GM18861 (cell line): ENCODE measurements around the gene ATP6AP1.

Experiments used
- ATAC-seq: cut with Tn5 transposase; IDR thresholded peaks from one replicate; pipeline ENCODE4 v1.9.1; 2021; ENCODE audit not compliant: unreplicated experiment

ATP6AP1 gene

DNA sequence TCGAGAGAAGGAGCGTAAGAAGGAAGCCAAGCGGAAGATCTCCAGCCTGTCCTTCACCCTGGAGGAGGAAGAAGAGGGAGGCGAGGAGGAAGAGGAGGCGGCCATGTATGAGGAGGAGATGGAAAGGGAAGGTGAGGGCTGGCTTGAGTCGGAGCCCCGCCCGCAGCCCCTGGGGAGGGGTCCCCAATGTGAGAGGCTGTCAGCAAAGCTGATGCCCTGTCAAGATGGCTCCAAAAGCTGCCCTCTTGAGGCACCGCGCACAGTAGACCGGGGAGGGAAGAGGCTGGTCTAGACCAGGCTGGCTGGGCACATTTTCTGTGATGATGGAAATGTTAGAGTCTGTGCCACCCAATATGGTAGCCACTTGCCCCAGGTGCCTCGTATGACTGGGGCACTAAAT, 18.0 kb downstream of the ATP6AP1 start:
- ATAC-seq, result no peak

DNA sequence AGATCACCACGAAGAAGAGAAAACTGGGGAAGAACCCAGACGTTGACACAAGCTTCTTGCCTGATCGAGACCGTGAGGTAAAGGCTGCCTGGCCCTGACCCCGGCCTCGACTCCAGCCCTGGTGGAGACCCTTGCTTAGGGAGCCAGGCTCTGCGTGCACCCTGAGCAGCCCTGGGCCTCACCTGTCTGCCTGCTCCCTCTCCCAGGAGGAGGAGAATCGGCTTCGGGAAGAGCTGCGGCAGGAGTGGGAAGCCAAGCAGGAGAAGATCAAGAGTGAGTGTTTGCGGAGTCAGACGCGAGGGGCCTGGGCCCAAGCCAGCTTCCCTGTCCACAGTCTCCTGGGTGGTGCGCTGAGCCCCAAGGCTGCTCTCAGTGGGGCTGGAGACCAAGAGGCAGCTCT, 20.0 kb downstream of the ATP6AP1 start:
- no peak for ATAC-seq

GRCh38 chrX:154449618-154450017, 21.1 kb downstream of the ATP6AP1 start:
- no peak for ATAC-seq

GRCh38 chrX:154450312-154450711, 21.8 kb downstream of the ATP6AP1 start:
- no peak for ATAC-seq

- ATAC-seq, result no peak
Observed at GRCh38 chrX:154452823-154453222, 24.3 kb downstream of the ATP6AP1 start.

- ATAC-seq, result peak; percentile 33
Observed at GRCh38 chrX:154457491-154458115, 29.1 kb downstream of the ATP6AP1 start.

GRCh38 chrX:154458116-154458953, 29.9 kb downstream of the ATP6AP1 start, which contains the start of gene PLXNA3:
Gene PLXNA3, plus strand, starts transcription at chrX:154458281. Its CDS starts 1,903 bp downstream, at chrX:154460184.
- ATAC-seq, result peak; percentile 39

DNA sequence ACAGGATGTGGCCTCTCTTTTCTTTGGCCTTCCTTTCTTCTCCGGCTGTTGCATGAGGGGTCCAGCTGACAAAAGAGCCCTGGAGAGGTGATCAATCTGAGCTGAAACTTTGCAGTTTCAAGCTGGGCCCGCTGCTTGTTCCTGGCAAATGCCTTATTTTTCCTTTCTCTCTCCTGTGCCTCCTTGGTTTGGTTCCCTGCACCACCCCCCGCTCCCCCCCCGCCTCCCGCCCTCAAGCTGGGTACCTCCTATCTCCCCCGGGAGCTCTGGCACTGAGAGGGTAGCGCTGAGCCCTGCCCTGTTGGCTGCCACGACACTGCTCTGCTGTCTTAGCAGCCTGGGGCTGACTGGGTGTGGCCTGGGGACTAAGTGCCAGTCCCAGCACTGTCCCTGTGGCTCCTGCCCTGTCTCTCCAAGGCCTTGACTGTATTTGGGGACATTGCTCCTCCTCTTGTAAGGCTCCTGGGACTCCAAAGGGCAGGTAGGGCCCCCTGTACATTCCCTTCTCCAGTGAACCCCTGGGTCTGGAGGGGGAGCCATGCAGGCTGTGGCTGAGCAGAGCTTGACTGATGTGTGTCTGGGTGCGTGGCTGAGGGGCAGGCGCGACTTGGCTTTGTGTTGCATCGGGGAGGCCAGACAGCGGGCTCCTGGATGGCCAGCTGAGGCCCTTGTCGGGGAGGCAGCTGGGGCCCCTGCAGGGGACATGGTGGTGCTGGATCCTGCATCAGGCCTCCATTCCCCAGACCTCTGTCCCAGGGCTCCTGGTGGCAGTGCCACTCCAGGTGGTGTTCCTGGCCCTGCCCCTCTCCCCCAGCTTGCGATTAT, 30.7 kb downstream of the ATP6AP1 start:
- ATAC-seq, result no peak

GRCh38 chrX:154459832-154460231, 31.4 kb downstream of the ATP6AP1 start:
- ATAC-seq, result no peak

GRCh38 chrX:154460326-154460725, 31.8 kb downstream of the ATP6AP1 start:
- ATAC-seq, result no peak

DNA sequence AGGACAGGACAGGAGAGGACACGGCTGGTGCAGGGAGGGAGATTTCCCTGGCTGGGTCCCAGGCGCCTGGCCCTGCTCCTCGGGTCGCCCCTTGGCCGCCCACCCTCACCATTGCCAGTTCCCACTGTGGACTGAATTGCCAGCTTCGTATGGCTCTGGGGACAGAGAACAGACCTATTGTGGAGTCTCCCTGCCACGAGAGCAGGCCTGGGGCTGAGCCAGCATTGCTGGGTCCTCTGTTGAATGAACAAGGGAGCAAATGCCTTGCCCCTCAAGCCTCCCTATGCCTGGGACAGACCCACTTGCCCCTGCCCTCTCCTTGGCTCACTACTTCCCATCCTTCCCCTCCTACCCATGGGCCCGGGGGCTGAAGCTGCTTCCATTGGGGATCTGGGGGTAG, 33.9 kb downstream of the ATP6AP1 start:
- ATAC-seq, result no peak

- ATAC-seq, result no peak
Observed at GRCh38 chrX:154463611-154464220, 35.2 kb downstream of the ATP6AP1 start.

DNA sequence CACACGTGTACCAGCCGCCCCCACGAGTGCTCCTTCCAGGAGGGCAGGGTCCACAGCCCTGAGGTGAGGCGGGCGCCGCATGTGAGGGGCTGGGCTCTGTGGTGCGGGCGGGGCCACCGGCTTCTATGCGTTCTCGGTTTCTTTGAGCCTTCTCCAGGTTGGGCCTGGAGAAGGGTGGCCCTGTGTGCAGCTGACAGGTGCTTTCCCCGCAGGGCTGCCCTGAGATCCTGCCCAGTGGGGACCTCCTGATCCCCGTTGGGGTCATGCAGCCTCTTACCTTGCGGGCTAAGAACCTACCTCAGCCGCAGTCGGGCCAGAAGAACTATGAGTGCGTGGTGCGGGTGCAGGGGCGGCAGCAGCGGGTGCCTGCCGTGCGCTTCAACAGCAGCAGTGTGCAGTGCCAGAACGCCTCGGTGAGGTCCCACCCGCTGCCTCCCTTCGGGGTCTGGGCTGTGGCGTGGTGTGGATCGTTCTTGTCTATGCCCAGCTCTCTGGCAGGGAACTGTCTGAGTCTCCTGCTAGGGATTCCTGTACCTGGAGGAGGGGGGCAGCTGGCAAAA, 36.4 kb downstream of the ATP6AP1 start:
- no peak for ATAC-seq

DNA sequence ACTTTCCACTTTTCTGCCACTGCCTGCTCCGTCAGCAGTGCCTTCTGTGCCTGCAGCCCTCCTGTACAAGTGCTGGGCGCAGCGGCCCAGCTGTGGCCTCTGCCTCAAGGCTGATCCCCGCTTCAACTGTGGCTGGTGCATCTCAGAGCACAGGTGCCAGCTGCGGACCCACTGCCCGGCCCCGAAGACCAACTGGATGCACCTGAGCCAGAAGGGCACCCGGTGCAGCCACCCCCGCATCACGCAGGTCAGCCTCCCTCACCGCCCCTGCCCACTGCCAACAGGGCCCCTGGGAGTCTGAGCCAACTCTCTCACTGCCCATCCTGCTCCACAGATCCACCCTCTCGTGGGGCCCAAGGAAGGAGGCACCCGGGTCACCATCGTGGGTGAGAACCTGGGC, 37.1 kb downstream of the ATP6AP1 start:
- ATAC-seq, result no peak

GRCh38 chrX:154466036-154466435, 37.6 kb downstream of the ATP6AP1 start:
- no peak for ATAC-seq

DNA sequence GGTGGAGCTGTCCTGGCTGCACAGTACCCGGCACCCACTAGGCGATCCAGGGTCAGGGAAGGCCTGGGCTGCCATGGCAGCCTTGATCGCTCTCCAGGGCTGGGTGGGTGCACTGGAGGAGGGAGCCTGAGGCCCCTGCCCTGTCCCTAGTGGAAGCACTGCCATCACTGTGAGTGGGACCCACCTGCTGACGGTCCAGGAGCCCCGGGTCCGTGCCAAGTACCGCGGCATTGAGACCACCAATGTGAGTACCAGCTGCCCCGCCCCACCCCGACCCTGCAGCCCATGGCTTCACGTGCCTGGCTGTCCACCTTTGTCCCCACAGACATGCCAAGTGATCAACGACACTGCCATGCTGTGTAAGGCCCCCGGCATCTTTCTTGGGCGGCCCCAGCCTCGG, 38.4 kb downstream of the ATP6AP1 start:
- no peak for ATAC-seq

DNA sequence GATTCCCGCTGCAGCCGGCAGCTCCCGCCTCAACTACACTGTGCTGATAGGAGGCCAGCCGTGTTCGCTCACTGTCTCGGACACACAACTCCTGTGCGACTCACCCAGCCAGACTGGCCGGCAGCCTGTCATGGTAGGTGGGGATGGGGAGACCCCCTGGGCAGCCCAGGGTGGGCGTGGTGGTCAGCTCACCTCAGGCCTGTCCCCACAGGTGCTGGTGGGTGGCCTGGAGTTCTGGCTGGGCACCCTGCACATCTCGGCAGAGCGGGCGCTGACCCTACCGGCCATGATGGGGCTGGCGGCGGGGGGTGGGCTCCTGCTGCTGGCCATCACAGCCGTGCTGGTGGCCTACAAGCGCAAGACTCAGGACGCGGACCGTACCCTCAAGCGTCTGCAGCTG, 39.1 kb downstream of the ATP6AP1 start:
- no peak for ATAC-seq

- ATAC-seq, result no peak
Observed at GRCh38 chrX:154468217-154468616, 39.7 kb downstream of the ATP6AP1 start.

DNA sequence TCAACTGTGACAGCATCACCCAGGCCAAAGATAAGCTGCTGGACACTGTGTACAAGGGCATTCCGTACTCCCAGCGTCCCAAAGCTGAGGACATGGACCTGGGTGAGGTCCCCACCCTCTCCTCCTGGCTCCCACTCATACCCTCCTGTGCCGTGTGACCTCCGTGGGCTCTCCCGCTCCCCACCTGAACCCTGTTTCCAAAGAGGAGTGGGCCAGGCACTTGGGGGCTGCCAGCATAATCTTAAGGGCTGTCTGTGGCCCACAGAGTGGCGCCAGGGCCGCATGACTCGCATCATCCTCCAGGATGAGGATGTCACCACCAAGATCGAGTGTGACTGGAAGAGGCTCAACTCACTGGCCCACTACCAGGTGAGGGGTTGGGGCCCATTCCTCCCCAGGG, 40.6 kb downstream of the ATP6AP1 start:
- ATAC-seq, result no peak

GRCh38 chrX:154469880-154470279, 41.4 kb downstream of the ATP6AP1 start:
- no peak for ATAC-seq

DNA sequence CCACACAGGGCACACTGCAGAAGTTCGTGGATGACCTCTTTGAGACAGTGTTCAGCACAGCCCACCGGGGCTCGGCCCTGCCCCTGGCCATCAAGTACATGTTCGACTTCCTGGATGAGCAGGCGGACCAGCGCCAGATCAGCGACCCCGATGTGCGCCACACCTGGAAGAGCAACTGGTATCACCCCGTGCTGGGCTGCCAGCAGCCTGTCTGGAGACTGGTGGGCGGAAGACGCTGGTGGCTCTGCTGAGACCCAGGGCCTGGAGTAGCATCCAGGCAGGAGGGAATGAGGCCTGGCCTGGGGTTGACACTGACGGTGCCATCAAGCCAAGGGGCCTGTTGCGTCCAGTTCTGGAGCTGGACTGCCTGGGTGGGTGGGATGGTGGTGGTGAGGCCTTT, 42.0 kb downstream of the ATP6AP1 start:
- no peak for ATAC-seq
